HK-2 (cell line): ENCODE measurements around the gene SELENOT.
"Not testable (repeated sequence)": the region's sequence is repeated elsewhere in the genome, so short reads cannot be mapped to it uniquely, and the experiment has no call there.

ENCODE experiments used
- DNase-seq: peaks from one replicate; pipeline ENCODE4 v3.0.0-alpha.2; 2018; ENCODE audit not compliant: unreplicated experiment

SELENOT gene

GRCh38 chr3:150607267-150608065, 4.3 kb downstream of the SELENOT start:
- DNase-seq: no peak

- DNase-seq: no peak
Observed at GRCh38 chr3:150609988-150610387, 6.9 kb downstream of the SELENOT start.

GRCh38 chr3:150610785-150611184, 7.7 kb downstream of the SELENOT start:
- no peak for DNase-seq

GRCh38 chr3:150611666-150612065, 8.5 kb downstream of the SELENOT start:
- no peak for DNase-seq

- no peak for DNase-seq
Observed at GRCh38 chr3:150612494-150612893, 9.4 kb downstream of the SELENOT start.

- DNase-seq: no peak
Observed at GRCh38 chr3:150613034-150613433, 9.9 kb downstream of the SELENOT start.

- no peak for DNase-seq
Observed at GRCh38 chr3:150613709-150614480, 10.8 kb downstream of the SELENOT start.

- DNase-seq: no peak
Observed at GRCh38 chr3:150620002-150620689, 17.0 kb downstream of the SELENOT start.

- not testable (repeated sequence) for DNase-seq
Observed at GRCh38 chr3:150622955-150623354, 19.8 kb downstream of the SELENOT start.

- DNase-seq: no peak
Observed at GRCh38 chr3:150623945-150624344, 20.8 kb downstream of the SELENOT start.

- DNase-seq: no peak
Observed at GRCh38 chr3:150626148-150626930, 23.2 kb downstream of the SELENOT start.

GRCh38 chr3:150627557-150627956, 24.4 kb downstream of the SELENOT start:
- no peak for DNase-seq

- DNase-seq: no peak
Observed at GRCh38 chr3:150631515-150632221, 28.5 kb downstream of the SELENOT start.

- no peak for DNase-seq
Observed at GRCh38 chr3:150635076-150635475, 32.0 kb downstream of the SELENOT start.

GRCh38 chr3:150635526-150635925, 32.4 kb downstream of the SELENOT start:
- DNase-seq: no peak

- DNase-seq: no peak
Observed at GRCh38 chr3:150636258-150636657, 33.1 kb downstream of the SELENOT start.

- no peak for DNase-seq
Observed at GRCh38 chr3:150639262-150639661, 36.1 kb downstream of the SELENOT start.

- DNase-seq: no peak
Observed at GRCh38 chr3:150640256-150640655, 37.1 kb downstream of the SELENOT start.

GRCh38 chr3:150653110-150653561, 50.0 kb downstream of the SELENOT start:
- peak; percentile 5 for DNase-seq

- no peak for DNase-seq
Observed at GRCh38 chr3:150656316-150656715, 53.2 kb downstream of the SELENOT start.
